ENCODE measurements around the gene NDEL1. TPM values are rescaled to one million over a fixed set of nuclear protein-coding genes. Genes with fewer than 3 reads are reported as not detected.

The NDEL1 gene
- total RNA-seq, 1 donor from 2014 or later, result 60.2 TPM

DNA sequence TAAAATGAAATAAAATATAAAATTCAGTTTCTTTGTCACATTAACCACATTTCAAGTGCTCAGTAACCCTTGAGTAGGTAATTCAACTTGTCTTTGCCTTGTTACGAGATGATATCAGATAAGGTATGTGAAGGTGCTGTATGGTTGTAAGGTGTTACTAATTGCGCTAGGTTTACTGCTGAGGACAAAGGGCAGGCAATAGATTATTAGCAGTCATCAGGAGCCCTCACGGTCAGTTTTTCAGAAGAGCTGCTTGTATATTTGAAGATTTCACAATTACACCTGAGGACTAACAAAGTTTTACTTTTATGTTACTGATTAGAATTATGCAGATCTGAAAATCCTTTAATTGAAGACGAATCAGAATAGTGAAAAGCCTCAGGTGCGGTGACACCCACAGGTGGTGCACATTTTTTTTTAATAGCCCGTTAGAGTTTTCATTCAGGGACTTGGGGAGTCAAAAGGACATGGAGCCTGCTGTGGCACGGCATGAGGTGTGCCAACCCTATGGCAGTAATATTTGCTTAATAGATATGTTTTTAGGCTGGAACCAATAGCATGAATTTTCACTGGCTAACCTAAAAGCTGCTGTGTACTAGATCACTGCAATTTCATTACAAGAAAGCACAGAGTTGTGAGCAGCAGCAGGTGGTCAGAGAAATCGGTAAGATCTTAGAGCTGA, 16.4 kb downstream of the NDEL1 start:
- DNase-seq (ENCODE audit: low spot score in 2 of 2, unreplicated experiment in 2 of 2), result no peak
- H3K9me3 Mint-ChIP-seq, result no peaks in the 10 kb centered on the region
- H3K4me3 Mint-ChIP-seq, result no peak overlapping the region
- no peaks in the 10 kb centered on the region for H3K27me3 Mint-ChIP-seq (ENCODE audit: low read depth)
- TF ChIP-seq, protein P1, sequence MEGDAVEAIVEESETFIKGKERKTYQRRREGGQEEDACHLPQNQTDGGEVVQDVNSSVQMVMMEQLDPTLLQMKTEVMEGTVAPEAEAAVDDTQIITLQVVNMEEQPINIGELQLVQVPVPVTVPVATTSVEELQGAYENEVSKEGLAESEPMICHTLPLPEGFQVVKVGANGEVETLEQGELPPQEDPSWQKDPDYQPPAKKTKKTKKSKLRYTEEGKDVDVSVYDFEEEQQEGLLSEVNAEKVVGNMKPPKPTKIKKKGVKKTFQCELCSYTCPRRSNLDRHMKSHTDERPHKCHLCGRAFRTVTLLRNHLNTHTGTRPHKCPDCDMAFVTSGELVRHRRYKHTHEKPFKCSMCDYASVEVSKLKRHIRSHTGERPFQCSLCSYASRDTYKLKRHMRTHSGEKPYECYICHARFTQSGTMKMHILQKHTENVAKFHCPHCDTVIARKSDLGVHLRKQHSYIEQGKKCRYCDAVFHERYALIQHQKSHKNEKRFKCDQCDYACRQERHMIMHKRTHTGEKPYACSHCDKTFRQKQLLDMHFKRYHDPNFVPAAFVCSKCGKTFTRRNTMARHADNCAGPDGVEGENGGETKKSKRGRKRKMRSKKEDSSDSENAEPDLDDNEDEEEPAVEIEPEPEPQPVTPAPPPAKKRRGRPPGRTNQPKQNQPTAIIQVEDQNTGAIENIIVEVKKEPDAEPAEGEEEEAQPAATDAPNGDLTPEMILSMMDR (IDR thresholded peaks at IDR 0.05; ENCODE audit: unreplicated experiment), result no peak
- H3K36me3 Mint-ChIP-seq, result peaks cover 53% of the 10 kb centered on the region
- no peak overlapping the region for H3K27ac Mint-ChIP-seq
- H3K4me1 Mint-ChIP-seq, result no peaks in the 10 kb centered on the region

DNA sequence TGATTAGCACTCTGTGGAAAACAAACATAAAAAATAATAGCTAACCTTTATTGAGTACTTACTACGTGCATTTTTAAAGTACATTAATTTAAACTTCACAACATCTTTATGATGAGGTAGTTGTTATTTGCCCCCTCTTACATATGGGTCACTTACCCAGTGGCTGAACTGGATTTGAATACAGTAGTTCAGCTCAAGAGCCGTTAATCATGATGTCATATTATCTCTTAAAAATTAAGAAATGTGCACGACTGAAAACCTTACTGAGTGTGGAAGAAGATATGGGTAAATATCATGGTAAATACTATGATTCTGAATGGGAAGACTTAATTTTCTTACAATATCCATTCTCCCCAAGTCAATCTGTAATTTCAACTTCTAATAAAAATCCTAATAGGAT, 17.6 kb downstream of the NDEL1 start:
- TF ChIP-seq, protein P1 (IDR thresholded peaks at IDR 0.05; ENCODE audit: unreplicated experiment), result no peak
- H3K27me3 Mint-ChIP-seq (ENCODE audit: low read depth), result no peaks in the 10 kb centered on the region
- H3K4me1 Mint-ChIP-seq, result no peaks in the 10 kb centered on the region
- H3K27ac Mint-ChIP-seq, result no peak overlapping the region
- no peak for DNase-seq (ENCODE audit: low spot score in 2 of 2, unreplicated experiment in 2 of 2)
- no peak overlapping the region for H3K4me3 Mint-ChIP-seq
- no peaks in the 10 kb centered on the region for H3K9me3 Mint-ChIP-seq
- peaks cover 60% of the 10 kb centered on the region for H3K36me3 Mint-ChIP-seq

DNA sequence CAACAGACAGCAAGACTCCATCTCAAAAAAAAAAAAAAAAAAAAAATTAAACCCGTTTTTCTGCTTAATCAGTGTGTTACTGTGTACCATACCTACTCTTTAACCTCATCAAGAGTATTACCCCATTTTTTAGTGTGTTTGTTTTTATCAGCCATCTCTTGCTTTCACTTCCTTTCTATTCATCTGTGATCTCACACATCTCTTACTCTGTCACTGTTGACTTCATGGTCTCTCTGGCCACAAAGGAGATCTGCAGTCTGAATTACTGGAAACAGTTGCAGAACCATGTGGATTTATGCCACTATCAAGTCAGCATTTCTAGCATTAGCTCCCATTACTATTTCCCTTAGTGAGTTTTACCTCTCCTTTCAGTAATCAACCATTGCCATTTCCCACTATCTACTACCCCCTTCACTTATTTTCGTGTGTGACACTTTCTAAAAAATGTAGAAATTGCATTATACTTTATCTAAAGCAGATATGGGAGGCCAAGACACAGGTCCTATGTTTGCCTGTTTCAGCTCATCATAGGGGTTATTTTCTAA, 20.1 kb downstream of the NDEL1 start:
- Mint-ChIP-seq H3K4me1 (no peaks in the 10 kb centered on the region), H3K27me3 (ENCODE audit: low read depth) (no peaks in the 10 kb centered on the region), H3K36me3 (peaks cover 53% of the 10 kb centered on the region), H3K4me3 (no peak overlapping the region), H3K9me3 (no peaks in the 10 kb centered on the region), H3K27ac (no peak overlapping the region)
- no peak for DNase-seq (ENCODE audit: low spot score in 2 of 2, unreplicated experiment in 2 of 2)
- TF ChIP-seq, protein P1 (IDR thresholded peaks at IDR 0.05; ENCODE audit: unreplicated experiment), result no peak

DNA sequence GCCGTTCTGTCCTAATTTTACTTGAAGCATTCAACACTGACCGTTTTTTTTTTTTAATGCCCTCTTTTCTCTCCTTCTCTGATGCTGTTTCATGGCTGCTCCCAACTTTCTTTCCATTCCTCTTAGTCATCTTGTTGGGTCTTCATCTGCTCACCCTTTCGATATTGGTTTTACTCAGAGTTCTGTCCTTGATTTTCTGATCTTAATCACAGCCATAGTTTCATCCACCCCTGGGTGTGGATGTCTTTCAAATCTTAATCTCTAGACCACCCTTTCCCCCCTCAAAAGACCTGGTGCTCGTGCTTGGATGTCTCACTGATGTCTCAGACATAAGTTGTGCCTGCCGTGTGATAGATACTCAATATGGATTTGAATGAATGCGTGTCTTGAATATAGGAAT, 22.4 kb downstream of the NDEL1 start:
- Mint-ChIP-seq H3K36me3 (peaks cover 42% of the 10 kb centered on the region), H3K9me3 (no peaks in the 10 kb centered on the region), H3K4me3 (no peak overlapping the region), H3K27me3 (ENCODE audit: low read depth) (no peaks in the 10 kb centered on the region), H3K27ac (no peak overlapping the region), H3K4me1 (no peaks in the 10 kb centered on the region)
- no peak for DNase-seq (ENCODE audit: low spot score in 2 of 2, unreplicated experiment in 2 of 2)
- TF ChIP-seq, protein P1 (IDR thresholded peaks at IDR 0.05; ENCODE audit: unreplicated experiment), result no peak

DNA sequence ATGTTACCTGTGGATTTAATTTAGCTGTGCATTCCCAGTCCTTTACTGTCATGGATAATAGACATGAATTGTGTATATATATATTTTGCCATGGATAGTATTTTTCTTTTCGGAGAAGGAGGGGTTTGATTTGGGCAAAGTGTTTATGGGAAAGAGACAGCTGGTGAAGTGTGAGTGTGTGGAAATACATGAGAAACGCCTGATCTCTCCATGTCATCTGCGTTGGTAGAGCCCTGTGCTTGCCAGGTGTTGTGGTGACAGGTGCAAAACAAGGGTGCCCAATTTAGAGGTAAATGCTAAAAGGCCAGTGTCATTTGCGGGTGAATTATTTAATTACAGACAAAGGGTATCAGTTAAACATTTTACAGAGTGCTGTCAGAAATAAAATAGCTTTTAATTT, 23.4 kb downstream of the NDEL1 start:
- TF ChIP-seq, protein P1 (IDR thresholded peaks at IDR 0.05; ENCODE audit: unreplicated experiment), result no peak
- peaks cover 5% of the 10 kb centered on the region for H3K4me1 Mint-ChIP-seq
- H3K27me3 Mint-ChIP-seq (ENCODE audit: low read depth), result no peaks in the 10 kb centered on the region
- DNase-seq (ENCODE audit: low spot score in 2 of 2, unreplicated experiment in 2 of 2), result no peak
- peaks cover 42% of the 10 kb centered on the region for H3K36me3 Mint-ChIP-seq
- no peaks in the 10 kb centered on the region for H3K9me3 Mint-ChIP-seq
- H3K4me3 Mint-ChIP-seq, result no peak overlapping the region
- no peak overlapping the region for H3K27ac Mint-ChIP-seq
